Colon (tissue), 2 donors: ENCODE measurements around the gene GTF2F2.
"Not testable (repeated sequence)": the region's sequence is repeated elsewhere in the genome, so short reads cannot be mapped to it uniquely, and the experiment has no call there.

Experiments used
- FAIRE-seq: peaks from 2 replicates; lab custom pipeline; 2012; peaks lifted over from hg19 to GRCh38; lab: Jason Lieb, UNC
- donor health status: control.
- donor health status: control.

GTF2F2 gene

DNA sequence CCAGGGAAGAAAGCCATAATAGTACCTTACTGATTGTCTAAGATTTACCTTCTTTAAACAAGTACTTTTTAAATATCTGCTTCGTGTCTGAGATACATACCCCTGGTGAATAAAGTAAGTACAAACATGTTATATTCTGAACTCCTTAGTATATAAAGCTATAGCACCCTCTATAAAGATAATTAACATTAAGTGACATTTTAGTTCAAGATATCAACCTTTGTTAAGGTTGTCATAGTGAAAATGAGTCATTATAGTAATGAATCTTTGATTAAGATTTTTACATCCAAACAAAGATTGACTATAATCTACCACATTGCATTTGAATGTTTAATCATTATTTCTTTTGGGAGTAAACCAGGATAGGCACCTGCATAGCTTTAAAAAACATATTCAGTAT, 135.9 kb downstream of the GTF2F2 start:
- peak; percentile 58 for FAIRE-seq

DNA sequence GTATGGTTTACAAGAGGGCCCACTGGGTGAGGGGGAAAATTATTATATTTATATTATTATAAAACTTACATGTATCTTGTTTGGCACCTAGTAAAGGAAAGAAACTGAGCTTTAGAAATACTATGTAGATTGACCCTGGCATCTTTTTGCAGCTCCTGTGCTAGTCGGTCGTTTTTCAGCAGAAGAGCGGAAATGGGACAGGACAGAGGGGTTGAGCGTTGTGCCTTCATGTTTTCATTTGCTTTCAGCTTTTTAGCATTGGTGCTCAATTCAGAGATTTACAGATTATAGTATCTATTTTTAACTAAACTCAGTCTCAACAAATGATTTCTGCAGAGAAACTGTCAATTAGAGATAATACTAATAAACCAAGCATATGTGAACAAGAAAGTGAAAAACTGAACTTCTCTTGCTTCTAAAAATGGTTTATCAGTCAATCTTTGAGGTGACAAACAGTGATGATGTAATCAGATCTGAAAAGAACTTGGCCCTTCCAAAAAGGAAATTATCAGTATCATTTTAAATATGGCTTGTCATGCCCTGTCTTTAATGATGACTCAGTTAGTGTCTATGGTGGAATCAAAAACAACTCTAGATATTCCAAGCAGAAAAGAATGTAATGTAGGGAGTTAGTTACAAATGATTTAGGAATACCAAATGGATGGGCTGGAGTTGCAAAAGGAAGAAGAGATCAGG, 137.5 kb downstream of the GTF2F2 start:
- FAIRE-seq, result no peak

DNA sequence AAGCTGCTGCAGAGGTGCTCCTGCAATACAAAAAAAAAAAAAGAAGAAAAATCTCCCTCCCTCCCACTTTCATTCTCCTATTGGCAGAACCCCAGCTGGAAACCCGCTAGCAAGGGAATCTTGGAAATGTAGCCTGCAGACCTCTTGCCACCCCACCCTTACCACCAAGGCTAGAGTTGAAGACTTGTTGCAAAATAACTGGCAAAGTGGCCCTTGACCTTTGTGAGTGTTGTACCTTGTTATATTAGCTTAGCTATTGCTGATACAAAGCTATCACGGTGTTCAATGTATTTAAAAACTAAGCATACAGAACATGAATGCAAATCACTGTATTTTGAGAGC, 138.0 kb downstream of the GTF2F2 start:
- no peak for FAIRE-seq

DNA sequence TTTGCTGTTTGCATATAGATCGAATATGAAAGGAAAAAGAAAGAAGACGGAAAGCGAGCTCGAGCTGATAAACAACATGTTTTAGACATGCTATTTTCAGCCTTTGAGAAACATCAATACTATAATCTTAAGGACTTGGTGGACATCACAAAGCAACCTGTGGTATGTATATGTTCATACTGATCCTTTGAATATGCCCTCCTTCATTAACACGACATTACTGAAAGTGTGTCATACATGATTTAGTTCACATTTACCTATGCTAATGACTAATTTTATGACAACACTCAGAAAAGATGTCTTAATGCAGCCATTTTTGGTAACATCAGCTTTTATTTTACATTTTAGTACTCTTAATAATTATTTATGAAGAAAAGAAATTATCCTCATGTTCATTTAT, 146.9 kb downstream of the GTF2F2 start:
- no peak for FAIRE-seq

DNA sequence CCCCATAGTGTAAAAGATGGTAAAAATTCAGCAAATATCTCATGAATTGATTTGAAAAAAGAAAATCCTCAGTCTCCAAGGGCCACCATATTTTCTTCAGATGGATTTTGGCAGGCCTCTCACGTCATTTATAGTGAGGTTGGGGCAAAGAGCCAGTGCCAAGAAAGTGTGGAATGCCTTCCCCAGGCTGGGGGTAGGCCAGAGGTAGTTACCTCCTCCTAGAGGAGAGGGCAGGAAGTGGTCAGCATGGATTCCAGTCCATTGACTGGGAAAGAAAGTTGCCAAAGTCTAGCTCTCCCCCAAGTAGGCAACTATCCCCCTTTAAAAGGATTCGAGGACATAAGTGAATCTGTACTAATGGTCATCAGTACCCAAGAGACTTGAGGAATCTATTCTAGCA, 148.9 kb downstream of the GTF2F2 start:
- no peak for FAIRE-seq

DNA sequence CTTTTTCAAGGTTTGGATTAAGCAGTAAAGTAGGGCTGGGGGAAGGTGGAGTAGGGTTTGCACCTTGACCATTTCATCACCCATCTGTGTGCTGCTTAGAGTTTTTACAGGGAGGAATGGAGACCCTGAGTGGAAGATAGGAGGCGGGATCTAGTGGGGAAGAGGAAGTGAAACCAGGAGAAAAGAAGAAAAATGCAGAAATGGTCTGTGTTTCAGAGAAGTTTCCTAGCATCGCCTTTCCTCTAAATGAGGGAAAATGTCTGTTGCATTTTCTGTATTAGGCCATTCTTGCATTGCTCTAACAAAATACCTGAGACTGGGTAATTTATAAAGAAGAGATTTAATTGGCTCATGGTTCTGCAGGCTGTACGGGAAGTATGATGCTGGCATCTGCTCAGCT, 156.6 kb downstream of the GTF2F2 start:
- no peak for FAIRE-seq

DNA sequence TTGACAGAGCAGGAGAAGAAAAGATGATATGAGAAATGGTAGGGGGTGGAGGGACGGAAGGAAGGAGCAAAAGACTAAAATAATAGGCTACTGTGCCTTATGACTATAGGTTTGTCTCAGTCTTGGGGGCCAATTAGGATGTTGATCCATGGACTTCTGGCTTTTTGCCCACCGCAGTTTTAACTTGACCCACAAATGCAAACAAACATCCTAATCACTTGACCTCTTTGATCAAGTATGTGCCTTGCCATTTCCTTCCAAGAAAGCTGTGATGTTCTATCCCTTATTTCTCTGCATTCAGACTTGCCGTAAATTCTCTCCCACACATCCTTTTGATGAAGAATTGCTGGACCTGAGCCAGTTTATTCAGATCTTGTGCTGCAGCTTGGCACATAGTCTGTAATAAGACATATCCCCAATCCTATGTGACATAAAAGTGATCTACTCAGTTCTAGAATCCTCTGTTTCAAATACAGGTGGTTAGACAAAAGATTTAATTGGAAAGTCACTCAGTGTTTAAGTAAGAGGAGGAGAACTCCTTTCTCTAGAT, 157.9 kb downstream of the GTF2F2 start:
- no peak for FAIRE-seq

DNA sequence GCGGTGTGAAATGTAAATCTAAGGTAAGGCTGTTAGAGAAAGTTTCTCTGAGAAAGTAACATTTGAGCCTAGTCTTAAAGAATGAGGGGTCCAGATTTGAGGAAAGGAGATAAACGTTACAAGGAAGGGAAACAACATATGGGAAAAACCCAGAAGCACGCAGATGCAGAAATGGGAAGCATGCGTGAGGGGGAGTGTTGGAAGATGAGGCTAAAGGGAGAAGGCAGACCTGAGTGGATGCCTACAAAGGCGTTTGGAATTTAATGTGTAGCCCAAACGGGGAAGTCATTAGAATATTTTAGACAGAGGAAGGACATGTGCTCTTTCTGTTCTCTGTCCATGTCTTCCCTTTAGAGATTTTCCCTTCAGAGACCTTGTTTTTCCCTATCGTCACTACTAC, 159.7 kb downstream of the GTF2F2 start:
- no peak for FAIRE-seq

DNA sequence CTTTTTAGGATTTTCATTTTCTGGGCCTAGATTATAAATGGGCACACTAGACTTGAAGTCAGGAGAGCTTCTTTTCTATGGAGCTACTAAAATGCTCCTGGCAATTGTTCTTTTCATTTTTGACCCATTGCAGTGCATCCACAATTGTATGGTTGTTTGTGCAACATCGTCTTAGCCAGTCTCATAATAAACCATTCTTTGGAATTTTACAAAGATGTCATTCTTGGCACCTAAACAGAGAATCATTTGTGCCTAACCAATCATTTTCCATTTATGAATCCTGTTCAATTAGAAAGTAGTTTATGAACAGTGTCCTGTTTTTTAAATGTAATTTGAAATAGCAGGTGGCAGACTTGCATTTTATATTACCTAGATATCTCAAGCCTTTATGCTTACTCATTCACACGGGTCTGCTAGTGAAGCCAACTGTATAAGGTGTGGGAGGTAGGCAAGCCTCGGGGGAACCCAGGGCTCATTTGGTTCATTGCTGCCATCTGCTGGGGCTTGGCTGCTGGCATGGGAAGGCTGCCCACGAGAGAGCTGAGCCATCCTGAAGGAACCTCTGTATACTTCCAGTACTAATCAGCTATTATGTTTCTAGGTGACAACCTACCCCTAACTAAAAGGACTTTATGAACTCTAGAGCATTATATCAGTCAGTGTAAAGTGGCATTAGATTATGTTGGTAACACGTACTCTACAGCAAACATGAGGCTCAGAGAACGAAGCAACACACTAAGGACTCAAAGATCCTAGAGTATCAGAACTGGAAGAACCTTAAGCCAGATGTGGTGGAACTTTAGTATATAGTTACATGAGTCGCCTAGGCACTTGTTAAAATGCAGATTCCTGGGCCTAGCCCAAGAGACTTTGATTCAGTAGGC, 160.7 kb downstream of the GTF2F2 start:
- no peak for FAIRE-seq

DNA sequence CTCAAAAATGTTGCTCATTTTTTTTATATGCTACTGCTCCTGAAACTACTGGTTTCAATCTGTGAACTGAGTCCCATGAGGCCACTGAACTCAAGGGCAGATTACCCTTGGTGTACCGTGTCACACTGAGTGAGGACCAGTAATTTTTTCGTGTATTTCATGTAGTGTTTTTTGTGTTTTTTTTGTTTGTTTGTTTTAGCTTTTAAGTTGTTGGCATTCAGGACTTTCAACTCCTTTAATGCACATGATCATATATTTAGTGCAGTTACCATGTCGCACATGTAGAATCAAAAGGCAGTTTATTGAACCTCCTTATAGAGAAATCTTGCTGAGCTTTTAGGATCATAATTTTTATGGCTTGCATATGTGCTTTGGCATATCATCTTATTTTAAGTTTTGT, 162.7 kb downstream of the GTF2F2 start:
- FAIRE-seq, result no peak

DNA sequence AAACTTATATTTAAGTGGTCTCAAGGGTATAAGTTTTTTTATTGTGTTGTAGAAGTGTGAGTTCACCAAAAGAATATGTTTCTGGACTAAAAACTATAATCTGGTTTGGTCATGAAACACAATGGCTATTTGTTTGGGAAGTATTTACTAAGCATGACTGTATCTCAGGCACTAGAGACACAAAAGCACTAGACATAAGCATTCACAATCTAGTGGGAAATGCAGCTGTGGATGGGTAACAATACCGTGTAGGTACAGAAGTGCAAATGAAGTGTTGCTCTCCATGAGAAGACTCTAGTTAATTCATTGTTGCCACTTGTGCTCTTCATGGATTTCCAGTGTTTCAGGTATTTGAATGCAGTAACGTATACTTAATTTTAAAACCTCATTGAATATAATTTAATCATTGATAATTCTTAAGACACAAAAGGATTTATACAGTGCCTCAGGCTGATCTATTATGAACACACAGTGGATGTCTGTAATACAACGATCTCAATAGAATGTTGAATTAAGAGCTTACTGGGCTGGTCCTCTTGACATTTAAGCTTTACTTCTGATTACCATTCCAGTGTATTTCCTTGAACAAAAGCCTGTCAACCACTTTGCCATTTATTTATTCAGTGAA, 169.7 kb downstream of the GTF2F2 start:
- FAIRE-seq, result no peak

DNA sequence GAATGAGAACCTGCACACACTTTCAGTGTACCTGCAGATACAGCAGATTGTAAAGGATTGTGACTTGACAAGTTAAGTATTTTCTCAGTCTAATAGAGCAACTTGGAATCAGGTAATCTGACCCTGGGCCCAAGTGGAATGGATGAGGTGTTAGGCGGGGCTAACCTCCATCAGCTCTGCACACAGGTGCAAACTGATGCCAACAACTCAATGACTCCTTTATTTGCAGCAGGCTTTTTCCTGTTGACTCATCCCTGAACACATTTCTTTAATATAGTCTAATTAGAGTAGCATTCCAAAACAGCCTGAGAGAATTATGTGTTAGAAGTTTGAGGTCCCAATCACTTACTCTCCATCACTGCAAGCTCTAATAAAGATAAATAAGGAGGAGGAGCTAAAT, 171.9 kb downstream of the GTF2F2 start:
- no peak for FAIRE-seq

DNA sequence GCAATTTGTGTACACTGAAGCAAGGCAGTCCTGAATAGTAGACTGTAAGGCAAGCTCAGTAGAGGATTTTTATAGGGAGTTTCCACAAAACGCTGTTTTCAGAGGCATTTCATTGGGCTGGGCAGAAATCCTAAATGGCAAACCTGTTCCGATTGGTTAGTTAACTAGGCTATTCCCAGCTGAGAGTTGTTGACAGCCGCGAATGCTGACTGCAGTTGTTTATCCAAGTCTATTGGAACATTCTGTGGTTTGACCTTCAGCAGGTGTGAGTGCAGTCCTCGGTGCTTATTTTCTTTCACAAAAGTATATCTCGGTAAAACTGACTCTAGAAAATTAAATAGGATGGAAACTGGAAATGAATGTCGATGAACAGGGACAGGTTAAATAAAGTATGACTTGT, 175.2 kb downstream of the GTF2F2 start:
- no peak for FAIRE-seq

DNA sequence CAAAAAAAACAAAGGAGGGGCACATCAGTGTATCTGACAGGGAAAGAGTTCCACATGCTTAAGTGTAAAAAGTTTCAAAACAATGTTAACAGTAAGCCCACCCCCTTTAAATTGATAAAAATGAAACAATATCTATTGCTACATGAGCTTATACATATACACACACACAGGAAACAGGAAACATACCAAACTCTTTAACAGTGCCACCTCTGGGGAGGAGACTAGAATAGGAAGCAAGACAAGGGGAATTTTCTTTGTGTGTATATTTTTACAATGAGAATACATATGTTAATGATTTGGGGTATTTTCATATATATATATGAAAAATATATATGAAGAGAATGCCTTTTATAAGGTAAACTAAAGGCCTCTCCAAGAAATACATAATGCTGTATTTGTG, 175.9 kb downstream of the GTF2F2 start:
- no peak for FAIRE-seq

DNA sequence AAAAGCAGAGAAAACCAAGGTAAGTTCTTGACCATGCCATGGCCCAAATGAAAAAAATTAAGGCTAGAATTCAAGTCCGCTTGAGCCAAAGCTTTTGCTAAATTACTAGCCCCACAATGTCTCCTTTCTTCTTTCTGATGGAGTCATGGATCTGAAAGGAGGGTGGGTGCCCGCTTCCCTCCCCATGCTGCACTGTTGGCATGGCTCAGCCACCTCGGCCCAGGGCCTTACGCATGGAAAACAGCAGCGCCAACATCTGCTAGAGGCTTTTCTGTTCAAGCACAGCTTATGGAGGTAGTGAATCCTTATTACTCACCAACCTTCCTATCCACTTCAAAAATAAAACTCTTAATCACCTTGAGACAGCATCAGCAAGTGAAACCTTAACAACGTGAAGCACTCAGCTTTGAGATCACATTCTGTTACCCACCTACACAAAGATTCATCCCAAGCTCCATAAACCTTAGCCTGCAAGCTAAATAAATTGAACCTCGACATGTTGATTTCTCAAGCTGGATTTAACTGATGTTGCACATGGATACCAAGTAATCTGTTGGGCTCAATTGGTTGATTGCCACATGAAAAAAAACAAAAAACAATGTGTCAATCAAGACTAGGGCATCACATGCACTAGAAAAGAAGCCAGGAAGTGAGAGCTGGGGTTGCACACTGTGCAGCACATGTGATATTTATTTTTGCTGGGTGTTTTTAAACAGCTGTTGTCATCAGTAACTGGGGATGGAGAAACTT, 177.3 kb downstream of the GTF2F2 start:
- no peak for FAIRE-seq

DNA sequence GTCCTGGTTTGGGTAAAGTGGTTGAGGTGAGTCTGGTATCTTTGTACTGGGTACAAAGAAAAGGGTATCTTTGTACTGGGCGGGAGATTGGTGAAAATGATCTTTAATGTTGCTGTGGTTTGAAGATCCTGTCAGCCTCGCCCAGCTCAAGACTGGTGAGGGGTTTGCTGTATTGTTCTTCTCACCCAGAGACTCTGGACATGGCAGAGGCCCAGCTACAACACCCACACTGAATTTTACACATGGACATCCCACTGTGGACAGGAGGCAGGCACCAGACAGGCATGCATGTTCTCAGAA, 177.8 kb downstream of the GTF2F2 start:
- FAIRE-seq, result no peak

DNA sequence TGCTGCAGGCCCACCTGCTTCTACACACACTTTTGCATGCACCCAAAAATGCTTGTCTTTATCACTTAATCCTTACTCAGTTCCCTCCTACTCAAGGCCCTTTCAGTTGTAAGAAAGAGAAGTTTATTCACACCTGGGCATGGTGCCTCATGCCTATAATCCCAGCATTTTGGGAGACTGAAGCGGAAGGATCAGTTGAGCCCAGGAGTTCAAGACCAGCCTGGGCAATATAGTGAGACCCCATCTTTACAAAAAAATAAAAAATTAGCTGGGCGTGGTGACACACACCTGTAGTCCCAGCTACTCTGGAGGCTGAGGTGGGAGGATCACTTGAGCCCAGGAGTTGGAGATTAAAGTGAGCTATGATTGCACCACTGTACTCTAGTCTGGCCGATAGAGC, 178.2 kb downstream of the GTF2F2 start:
- not testable (repeated sequence) for FAIRE-seq

DNA sequence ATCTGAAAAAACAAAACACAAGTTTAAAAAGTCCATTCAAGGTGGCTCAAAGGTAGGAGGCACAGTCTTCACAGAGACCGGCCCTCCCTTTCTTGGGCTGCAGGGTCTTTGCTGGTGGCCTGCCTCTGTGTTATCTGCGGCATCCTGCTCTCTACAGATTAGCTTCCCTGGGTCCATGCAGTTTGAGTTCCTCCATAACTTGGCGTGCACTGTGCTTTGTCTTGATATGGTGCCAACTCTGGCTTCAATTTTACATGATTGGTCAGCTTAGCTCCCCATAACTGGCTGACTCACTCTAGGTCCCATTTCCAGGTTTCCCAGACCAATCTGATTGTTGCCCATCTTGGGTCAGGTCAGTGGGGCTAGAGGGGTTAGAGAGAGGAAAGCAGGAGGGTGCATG, 178.9 kb downstream of the GTF2F2 start:
- FAIRE-seq, result no peak

DNA sequence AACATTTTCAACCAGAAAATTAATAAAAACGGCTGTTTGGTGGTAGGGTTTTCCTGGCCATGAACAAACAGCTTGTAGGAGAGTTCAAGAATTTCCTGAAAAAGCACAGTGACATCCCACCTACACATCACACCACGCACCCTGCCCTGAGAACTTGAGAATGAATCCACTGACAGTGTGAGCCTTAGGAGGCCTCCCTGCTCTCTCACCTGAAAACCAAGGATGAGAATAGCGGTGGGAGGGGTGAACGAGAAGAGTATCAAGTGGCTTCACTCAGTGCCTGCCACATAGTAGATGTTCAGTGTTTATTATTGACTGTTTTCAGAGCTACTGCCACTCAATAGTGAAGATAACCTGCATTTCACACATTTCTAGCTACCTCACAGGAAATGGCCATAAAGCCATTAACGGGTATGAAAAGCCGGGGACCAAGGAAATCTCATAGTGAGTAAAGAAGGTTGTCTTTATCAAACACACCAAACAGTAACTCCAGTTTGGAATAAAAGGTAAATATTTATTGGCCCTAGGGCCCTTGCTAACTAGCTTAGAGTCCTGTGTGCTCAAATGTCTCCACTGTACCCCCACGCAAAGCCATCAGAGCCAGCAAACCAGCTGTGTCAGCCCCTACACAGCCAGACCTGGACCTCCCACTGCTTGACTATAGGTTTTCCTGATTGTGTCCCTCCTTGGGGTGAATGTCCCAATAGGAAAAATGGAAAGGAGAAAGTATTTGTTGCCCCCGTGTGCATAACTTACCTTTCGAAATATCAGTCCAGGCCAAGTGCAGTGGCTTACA, 180.1 kb downstream of the GTF2F2 start:
- no peak for FAIRE-seq

DNA sequence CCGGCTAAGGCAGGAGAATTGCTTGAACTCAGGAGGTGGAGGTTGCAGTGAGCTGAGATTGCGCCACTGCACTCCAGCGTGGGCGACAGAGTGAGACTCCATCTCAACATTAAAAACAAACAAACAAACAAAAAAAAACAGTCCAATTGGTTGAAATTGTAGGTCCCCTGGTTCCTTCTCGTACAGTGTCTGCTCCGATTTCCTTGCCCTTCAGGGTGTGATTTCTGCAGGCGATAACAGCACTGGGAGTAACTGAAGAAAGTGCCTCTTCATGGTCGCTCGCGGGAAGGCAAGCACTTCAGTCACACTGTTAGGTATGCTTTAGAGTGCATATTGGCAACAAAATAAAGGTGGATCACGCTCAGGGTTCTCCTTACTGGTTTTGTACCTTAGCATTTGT, 181.0 kb downstream of the GTF2F2 start:
- no peak for FAIRE-seq

DNA sequence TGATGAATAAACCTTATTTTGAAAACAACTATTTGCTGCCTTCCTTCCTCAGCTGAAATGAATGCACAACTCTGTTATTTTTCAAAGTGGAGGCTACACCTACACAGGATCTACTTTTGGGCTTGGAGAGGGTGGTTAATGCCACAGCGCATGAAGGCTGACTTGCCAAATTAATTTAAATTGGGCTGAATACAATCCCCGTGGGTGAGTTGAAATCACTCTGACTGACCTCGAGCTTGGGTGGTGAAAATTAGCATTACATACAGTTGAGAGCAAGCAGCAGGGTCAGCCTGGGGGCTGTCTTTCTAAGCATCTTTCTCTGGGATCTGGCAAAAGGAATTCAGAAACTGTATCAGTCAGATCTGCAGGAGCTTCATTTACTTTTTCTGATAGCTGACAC, 182.2 kb downstream of the GTF2F2 start:
- no peak for FAIRE-seq

DNA sequence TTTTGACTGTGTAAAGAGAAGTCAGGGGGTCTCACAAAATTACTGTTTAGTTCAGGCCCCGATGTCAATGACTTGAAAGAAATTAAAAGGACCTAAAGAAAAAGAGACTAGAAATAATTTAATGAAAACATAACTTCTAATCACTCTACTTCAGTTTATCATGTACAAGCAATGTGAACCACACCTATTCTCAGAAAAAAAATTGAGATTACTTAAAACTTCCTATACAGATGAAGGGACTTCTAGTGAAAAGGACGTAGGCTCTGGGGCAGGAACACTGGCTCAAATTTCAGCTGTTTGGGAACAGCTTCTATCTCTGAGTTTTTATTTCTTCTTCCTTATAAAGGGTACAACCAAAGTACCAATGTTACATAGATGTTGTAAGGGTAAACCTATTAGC, 182.7 kb downstream of the GTF2F2 start:
- no peak for FAIRE-seq
